Bronchial epithelial cell (primary cell): ENCODE data around the gene RALGAPA2. TPM values are rescaled to one million over a fixed set of nuclear protein-coding genes. Genes with fewer than 3 reads are reported as not detected.

Experiments
- DNase-seq: peaks from one replicate; pipeline ENCODE4 v3.0.0-alpha.2; 2010; ENCODE audit warnings: low read depth
- FAIRE-seq: peaks from 2 replicates; lab custom pipeline; 2011; peaks lifted over from hg19 to GRCh38; lab: Jason Lieb, UNC
- H3K27me3 ChIP-seq: 2 replicates; pipeline ENCODE4 v1.5.1; 2011; ENCODE audit warnings: low read length; ENCODE audit not compliant: control insufficient read depth, insufficient read depth
- H3K36me3 ChIP-seq: 2 replicates; pipeline ENCODE4 v1.5.1; 2011; ENCODE audit warnings: low read length; ENCODE audit not compliant: control insufficient read depth, insufficient read depth
- H3K4me3 ChIP-seq: 2 replicates; pipeline ENCODE4 v1.5.1; 2011; ENCODE audit warnings: mild to moderate bottlenecking, low read depth, low read length, control low read depth
- CTCF ChIP-seq: IDR thresholded peaks from 2 replicates; pipeline ENCODE4 v1.5.1; 2011; ENCODE audit warnings: mild to moderate bottlenecking, moderate library complexity, low read length, control low read depth, inconsistent platforms; ENCODE audit not compliant: insufficient read depth, severe bottlenecking
- total RNA-seq: library from RNA; depleted of rRNA; stranded (reverse); fragments of >200 nt; gene quantifications from 2 replicates; pipeline ENCODE4 v1.2.1, GENCODE V29; 2014

The RALGAPA2 gene
- total RNA-seq, 1 donor from 2014 or later: 8.7 TPM

GRCh38 chr20:20552076-20552475 lies 160.4 kb downstream of the RALGAPA2 start:
- Histone ChIP-seq H3K4me3 (no peak overlapping the region), H3K36me3 (peaks cover 2% of the 10 kb centered on the region), H3K27me3 (no peaks in the 10 kb centered on the region)
- no peak for FAIRE-seq
- no peak for DNase-seq
- no peak for TF ChIP-seq CTCF

DNA sequence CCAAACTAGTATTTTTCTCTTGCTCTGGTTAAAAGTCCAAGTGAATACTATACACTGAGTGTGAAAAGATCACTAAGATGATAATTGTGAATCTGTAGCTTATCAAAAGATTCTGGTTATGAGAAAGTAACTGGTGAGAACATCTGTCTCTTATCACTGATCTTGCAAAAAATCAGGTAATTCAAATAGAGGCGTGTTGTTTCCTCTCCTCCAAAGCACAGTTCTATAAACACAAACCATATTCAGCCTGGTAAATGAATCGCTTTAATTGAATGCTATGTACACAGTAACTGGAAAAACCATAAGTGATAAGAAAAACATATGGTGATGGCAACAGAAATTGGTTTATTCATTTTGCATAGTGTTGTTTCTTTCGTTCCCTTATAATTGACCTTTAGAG lies 161.0 kb downstream of the RALGAPA2 start:
- peaks cover 2% of the 10 kb centered on the region for H3K36me3 ChIP-seq
- TF ChIP-seq CTCF: no peak
- H3K27me3 ChIP-seq: no peaks in the 10 kb centered on the region
- DNase-seq (no peak), FAIRE-seq (no peak)
- H3K4me3 ChIP-seq: no peak overlapping the region

DNA sequence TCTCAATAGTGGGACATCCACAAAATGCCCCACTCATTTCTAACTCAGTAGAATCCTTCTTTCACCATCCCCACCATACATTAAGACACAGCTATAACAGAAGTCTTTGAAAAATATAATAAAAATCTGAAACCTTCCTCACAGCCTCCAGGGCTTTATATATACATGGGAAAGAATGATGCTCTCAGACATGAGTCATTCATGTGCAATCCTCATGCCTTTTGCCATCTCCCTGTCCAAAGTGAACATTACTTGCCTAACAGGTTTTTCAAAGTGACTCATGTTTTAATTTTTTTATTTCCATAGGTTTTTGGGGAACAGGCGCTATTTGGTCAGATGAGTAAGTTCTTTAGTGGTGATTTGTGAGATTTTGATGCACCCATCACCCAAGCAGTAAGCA lies 162.7 kb downstream of the RALGAPA2 start:
- Histone ChIP-seq H3K4me3 (no peak overlapping the region), H3K27me3 (no peaks in the 10 kb centered on the region), H3K36me3 (no peaks in the 10 kb centered on the region)
- FAIRE-seq (no peak), DNase-seq (peak; percentile 98)
- no peak for TF ChIP-seq CTCF

DNA sequence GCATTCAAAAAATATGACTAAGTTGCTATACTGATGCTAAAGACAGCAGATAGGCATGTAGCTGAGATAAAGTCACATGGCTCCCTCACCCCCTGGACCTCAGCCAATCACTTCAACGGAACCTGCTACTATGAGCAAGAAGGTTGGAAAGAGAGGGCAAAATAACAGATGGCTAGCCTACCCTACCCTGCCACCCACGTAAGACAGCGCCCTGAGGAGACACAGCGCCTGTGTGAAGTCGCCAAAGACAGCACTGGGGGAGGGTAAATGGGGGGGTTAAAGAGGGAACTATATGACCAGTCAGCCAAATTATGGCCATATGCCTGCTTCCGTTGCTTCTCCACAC lies 163.2 kb downstream of the RALGAPA2 start:
- peak; percentile 80 for DNase-seq
- no peak for TF ChIP-seq CTCF
- Histone ChIP-seq H3K36me3 (no peaks in the 10 kb centered on the region), H3K4me3 (no peak overlapping the region), H3K27me3 (no peaks in the 10 kb centered on the region)
- FAIRE-seq: no peak

GRCh38 chr20:20548527-20549266 lies 163.7 kb downstream of the RALGAPA2 start:
- Histone ChIP-seq H3K36me3 (no peaks in the 10 kb centered on the region), H3K27me3 (no peaks in the 10 kb centered on the region), H3K4me3 (no peak overlapping the region)
- no peak for TF ChIP-seq CTCF
- peak; percentile 95 for FAIRE-seq
- DNase-seq: peak; percentile 98

DNA sequence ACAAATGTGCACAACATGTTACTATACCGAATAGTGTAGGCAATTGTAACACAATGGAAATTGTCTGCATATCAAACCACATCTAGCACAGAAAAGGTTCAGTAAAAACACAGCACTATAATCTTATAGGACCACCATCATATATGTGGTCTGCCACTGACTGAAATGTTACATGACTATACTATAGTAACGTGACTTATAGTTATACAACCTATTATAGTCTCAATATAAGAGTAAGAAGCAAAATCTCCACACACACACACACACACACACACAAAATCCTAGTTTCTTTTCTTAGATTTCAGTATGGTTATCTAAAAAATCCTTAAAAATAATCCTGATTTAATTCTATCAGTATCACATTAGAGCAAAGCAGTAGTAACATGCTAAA lies 164.6 kb downstream of the RALGAPA2 start:
- no peak for TF ChIP-seq CTCF
- H3K27me3 ChIP-seq: no peaks in the 10 kb centered on the region
- DNase-seq: no peak
- H3K4me3 ChIP-seq: no peak overlapping the region
- FAIRE-seq: no peak
- no peaks in the 10 kb centered on the region for H3K36me3 ChIP-seq
